Measurements from ENCODE around the gene CITED2. TPM values are rescaled to one million over a fixed set of nuclear protein-coding genes. Genes with fewer than 3 reads are reported as not detected.

CITED2 gene
- total RNA-seq, 1 experiment from 2014 or later, result 63.4 TPM

DNA sequence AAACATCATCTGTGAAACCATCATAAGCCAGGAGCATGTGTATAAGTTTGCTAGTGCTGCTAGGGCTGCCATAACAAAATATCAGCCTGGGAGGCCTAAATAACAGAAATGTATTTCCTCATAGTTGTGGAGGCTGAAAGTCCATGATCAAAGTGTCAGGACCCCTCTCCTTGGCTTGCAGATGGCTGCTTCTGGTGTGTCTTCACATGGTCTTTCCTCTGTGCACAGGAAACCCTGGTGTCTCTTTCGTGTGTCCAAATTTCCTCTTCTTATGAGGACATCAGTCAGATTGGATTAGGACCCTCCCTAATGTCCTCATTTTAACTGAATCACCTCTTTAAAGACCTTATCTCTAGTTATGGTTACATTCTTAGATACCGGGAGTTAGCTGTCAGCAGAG lies 6.2 kb upstream of the CITED2 start:
- DNase-seq (ENCODE audit: low spot score) (no peak), ATAC-seq (no peak)
- peaks cover 15% of the 10 kb centered on the region for H3K4me1 Mint-ChIP-seq
- H3K27ac Mint-ChIP-seq, result no peak overlapping the region
- H3K36me3 Mint-ChIP-seq, result peaks cover 3% of the 10 kb centered on the region; the same call in 1 of the 2 replicates
- H3K9me3 Mint-ChIP-seq, result peaks cover 12% of the 10 kb centered on the region
- H3K4me3 Mint-ChIP-seq, result no peak overlapping the region
- H3K27me3 Mint-ChIP-seq (ENCODE audit: low read depth), result no peaks in the 10 kb centered on the region
- ChIA-PET CTCF (no interaction called here), POLR2A (no interaction called here)
- TF ChIP-seq, protein P1, sequence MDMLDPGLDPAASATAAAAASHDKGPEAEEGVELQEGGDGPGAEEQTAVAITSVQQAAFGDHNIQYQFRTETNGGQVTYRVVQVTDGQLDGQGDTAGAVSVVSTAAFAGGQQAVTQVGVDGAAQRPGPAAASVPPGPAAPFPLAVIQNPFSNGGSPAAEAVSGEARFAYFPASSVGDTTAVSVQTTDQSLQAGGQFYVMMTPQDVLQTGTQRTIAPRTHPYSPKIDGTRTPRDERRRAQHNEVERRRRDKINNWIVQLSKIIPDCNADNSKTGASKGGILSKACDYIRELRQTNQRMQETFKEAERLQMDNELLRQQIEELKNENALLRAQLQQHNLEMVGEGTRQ (CRISPR knock-in tag; IDR thresholded peaks at IDR 0.05), result no peak
- TF ChIP-seq, protein P2, sequence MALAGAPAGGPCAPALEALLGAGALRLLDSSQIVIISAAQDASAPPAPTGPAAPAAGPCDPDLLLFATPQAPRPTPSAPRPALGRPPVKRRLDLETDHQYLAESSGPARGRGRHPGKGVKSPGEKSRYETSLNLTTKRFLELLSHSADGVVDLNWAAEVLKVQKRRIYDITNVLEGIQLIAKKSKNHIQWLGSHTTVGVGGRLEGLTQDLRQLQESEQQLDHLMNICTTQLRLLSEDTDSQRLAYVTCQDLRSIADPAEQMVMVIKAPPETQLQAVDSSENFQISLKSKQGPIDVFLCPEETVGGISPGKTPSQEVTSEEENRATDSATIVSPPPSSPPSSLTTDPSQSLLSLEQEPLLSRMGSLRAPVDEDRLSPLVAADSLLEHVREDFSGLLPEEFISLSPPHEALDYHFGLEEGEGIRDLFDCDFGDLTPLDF (CRISPR knock-in tag; IDR thresholded peaks at IDR 0.05), result no peak
- no peak for TF ChIP-seq ATF1 (CRISPR knock-in tag; IDR thresholded peaks at IDR 0.05)
- TF ChIP-seq, protein P3, sequence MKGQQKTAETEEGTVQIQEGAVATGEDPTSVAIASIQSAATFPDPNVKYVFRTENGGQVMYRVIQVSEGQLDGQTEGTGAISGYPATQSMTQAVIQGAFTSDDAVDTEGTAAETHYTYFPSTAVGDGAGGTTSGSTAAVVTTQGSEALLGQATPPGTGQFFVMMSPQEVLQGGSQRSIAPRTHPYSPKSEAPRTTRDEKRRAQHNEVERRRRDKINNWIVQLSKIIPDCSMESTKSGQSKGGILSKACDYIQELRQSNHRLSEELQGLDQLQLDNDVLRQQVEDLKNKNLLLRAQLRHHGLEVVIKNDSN (CRISPR knock-in tag; IDR thresholded peaks at IDR 0.05), result no peak
- TF ChIP-seq SOX15 (CRISPR knock-in tag; IDR thresholded peaks at IDR 0.05), result no peak
- TF ChIP-seq MYBL2 (CRISPR knock-in tag; IDR thresholded peaks at IDR 0.05), result no peak
- TF ChIP-seq, protein P4, sequence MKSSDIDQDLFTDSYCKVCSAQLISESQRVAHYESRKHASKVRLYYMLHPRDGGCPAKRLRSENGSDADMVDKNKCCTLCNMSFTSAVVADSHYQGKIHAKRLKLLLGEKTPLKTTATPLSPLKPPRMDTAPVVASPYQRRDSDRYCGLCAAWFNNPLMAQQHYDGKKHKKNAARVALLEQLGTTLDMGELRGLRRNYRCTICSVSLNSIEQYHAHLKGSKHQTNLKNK (CRISPR knock-in tag; IDR thresholded peaks at IDR 0.05), result no peak
- TF ChIP-seq ZNF423 (CRISPR knock-in tag; IDR thresholded peaks at IDR 0.05), result no peak
- TF ChIP-seq EMX1 (CRISPR knock-in tag; IDR thresholded peaks at IDR 0.05), result no peak
- TF ChIP-seq, protein P5, sequence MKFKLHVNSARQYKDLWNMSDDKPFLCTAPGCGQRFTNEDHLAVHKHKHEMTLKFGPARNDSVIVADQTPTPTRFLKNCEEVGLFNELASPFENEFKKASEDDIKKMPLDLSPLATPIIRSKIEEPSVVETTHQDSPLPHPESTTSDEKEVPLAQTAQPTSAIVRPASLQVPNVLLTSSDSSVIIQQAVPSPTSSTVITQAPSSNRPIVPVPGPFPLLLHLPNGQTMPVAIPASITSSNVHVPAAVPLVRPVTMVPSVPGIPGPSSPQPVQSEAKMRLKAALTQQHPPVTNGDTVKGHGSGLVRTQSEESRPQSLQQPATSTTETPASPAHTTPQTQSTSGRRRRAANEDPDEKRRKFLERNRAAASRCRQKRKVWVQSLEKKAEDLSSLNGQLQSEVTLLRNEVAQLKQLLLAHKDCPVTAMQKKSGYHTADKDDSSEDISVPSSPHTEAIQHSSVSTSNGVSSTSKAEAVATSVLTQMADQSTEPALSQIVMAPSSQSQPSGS (CRISPR knock-in tag; IDR thresholded peaks at IDR 0.05; ENCODE audit: borderline replicate concordance, low read depth), result no peak
- TF ChIP-seq JAZF1 (CRISPR knock-in tag; IDR thresholded peaks at IDR 0.05), result no peak

DNA sequence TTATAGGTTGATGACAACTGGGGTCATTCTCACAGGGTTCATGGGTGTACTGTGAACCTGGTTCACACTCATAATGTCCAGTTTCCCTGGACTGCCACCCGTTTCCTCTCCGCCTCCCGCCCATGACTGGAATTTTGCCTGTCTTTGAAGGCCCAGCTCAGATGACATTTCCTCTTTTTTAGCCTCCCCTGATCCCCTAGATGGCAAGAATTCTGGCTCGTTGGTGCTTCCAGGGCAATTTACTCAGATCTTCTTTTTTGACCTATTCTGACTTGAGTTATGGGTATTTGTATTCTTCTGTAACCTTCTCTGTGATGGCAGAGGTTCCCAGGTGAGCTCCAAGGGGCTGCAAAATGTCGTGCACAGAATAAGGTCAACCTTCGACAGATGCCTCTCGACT lies 5.7 kb upstream of the CITED2 start:
- Mint-ChIP-seq H3K4me3 (no peak overlapping the region), H3K27me3 (ENCODE audit: low read depth) (no peaks in the 10 kb centered on the region), H3K9me3 (peaks cover 12% of the 10 kb centered on the region), H3K4me1 (peaks cover 15% of the 10 kb centered on the region), H3K27ac (no peak overlapping the region), H3K36me3 (peaks cover 3% of the 10 kb centered on the region; the same call in 1 of the 2 replicates)
- no peak for TF ChIP-seq ZNF423 (CRISPR knock-in tag; IDR thresholded peaks at IDR 0.05)
- no peak for TF ChIP-seq JUN (CRISPR knock-in tag; IDR thresholded peaks at IDR 0.05)
- TF ChIP-seq, protein P6, sequence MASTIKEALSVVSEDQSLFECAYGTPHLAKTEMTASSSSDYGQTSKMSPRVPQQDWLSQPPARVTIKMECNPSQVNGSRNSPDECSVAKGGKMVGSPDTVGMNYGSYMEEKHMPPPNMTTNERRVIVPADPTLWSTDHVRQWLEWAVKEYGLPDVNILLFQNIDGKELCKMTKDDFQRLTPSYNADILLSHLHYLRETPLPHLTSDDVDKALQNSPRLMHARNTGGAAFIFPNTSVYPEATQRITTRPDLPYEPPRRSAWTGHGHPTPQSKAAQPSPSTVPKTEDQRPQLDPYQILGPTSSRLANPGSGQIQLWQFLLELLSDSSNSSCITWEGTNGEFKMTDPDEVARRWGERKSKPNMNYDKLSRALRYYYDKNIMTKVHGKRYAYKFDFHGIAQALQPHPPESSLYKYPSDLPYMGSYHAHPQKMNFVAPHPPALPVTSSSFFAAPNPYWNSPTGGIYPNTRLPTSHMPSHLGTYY (CRISPR knock-in tag; IDR thresholded peaks at IDR 0.05), result no peak
- no peak for TF ChIP-seq GABPB1 (CRISPR knock-in tag; IDR thresholded peaks at IDR 0.05)
- TF ChIP-seq, protein P7, sequence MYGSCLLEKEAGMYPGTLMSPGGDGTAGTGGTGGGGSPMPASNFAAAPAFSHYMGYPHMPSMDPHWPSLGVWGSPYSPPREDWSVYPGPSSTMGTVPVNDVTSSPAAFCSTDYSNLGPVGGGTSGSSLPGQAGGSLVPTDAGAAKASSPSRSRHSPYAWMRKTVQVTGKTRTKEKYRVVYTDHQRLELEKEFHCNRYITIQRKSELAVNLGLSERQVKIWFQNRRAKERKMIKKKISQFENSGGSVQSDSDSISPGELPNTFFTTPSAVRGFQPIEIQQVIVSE (CRISPR knock-in tag; IDR thresholded peaks at IDR 0.05; ENCODE audit: borderline replicate concordance), result no peak
- TF ChIP-seq, protein P8, sequence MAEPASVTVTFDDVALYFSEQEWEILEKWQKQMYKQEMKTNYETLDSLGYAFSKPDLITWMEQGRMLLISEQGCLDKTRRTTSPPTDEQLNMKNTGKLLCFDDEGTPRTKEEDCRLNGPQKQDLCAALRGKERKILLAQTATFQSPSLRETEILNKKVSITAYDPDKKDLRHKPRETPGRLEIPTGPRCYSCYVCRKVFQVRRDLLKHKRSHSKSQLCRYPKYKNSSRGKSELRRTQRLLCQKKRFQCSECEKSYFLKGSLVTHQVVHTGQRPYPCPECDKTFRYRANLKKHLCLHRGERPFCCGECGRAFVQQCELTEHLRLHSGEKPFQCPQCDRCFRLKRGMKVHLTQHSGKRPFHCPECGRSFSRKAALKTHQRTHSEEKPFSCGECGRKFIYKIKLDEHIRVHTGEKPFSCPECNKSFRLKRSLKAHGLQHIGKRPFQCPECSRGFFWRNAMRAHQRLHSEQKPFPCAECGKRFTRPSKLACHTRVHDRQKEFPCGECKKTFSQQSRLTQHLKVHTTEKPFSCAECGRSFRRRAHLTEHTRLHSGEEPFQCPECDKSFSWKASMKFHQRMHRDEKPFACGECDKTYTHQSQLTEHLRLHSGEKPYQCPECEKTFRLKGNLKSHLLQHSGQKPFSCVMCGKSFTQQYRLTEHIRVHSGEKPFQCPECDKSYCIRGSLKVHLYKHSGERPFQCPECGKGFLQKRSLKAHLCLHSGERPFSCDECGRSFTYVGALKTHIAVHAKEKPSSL (CRISPR knock-in tag; conservative IDR thresholded peaks at IDR 0.05), result no peak
- TF ChIP-seq, protein P9, sequence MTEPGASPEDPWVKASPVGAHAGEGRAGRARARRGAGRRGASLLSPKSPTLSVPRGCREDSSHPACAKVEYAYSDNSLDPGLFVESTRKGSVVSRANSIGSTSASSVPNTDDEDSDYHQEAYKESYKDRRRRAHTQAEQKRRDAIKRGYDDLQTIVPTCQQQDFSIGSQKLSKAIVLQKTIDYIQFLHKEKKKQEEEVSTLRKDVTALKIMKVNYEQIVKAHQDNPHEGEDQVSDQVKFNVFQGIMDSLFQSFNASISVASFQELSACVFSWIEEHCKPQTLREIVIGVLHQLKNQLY (CRISPR knock-in tag; IDR thresholded peaks at IDR 0.05), result no peak
- no peak for TF ChIP-seq ETV6 (CRISPR knock-in tag; IDR thresholded peaks at IDR 0.05)
- no peak for TF ChIP-seq NFYB (CRISPR knock-in tag; conservative IDR thresholded peaks at IDR 0.05; ENCODE audit: low read depth)
- TF ChIP-seq, protein P3 (CRISPR knock-in tag; IDR thresholded peaks at IDR 0.05), result no peak
- TF ChIP-seq ZNF121 (CRISPR knock-in tag; IDR thresholded peaks at IDR 0.05), result no peak
- TF ChIP-seq, protein P2 (CRISPR knock-in tag; IDR thresholded peaks at IDR 0.05), result no peak
- no peak for TF ChIP-seq OVOL2 (CRISPR knock-in tag; IDR thresholded peaks at IDR 0.05; ENCODE audit: borderline replicate concordance)
- TF ChIP-seq FOXP1 (CRISPR knock-in tag; IDR thresholded peaks at IDR 0.05; ENCODE audit: borderline replicate concordance), result no peak
- DNase-seq (ENCODE audit: low spot score) (no peak), ATAC-seq (no peak)
- POLR2A ChIA-PET, result no interaction called here
- CTCF ChIA-PET, result no interaction called here

Measured in WTC11 (cell line).